ENCODE results near the gene SESN1.

Gene SESN1

DNA sequence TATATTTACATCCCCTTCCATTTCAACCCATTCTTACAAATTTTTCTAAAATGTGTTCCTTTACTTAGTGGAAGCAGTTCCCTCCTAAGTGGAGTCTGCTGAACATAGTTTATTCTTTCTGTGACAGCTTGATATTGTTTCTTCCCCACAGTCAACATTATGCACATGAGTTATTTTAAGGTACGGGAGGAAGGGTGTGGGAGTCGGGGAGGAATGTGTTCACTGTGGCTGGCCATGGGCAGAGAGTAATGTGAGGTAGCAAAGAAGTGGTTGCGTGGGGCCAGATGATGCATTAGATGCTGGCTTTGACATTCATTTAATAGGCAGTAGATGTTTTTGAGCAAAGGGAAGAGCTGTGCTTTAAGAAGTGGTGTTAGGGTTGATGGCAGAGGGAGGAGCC lies 148.0 kb downstream of the SESN1 start:
- peak; percentile 34 for DNase-seq (ENCODE audit: low read depth)

DNA sequence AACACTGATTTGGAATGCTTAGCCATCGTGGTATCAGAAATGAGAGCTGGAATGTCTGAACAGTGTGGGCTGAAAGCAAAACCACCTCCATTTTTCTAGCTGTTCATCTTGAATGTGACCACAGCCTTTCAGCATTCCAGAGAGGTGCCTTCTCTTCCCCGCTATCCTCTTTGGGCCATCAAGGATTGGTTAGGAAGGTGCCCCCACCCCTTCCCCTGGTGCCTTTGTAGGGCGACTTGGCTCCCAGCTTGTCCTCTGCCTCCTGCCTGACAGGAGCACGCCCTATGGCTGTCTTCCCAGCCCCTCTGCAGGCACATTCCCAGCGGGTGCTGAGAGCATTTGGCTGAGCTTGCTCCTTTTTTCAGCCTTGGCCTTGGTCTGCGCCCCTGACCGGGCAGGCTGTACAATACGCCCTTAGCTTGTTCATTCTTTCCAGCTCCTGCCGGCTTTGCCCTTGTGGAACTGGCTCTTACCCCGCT lies 148.9 kb downstream of the SESN1 start:
- peak overlapping the region; percentile 28 for H3K4me3 ChIP-seq (ENCODE audit: low read length)
- DNase-seq (ENCODE audit: low read depth) = peak; percentile 75
- TF ChIP-seq CTCF (conservative IDR thresholded peaks at IDR 0.05; ENCODE audit: low read length) = no peak

More for the DNA sequence above, 148.0 kb downstream of the SESN1 start:
- H3K4me3 ChIP-seq (ENCODE audit: low read length) = no peak overlapping the region
- TF ChIP-seq CTCF (conservative IDR thresholded peaks at IDR 0.05; ENCODE audit: low read length) = no peak

DNA sequence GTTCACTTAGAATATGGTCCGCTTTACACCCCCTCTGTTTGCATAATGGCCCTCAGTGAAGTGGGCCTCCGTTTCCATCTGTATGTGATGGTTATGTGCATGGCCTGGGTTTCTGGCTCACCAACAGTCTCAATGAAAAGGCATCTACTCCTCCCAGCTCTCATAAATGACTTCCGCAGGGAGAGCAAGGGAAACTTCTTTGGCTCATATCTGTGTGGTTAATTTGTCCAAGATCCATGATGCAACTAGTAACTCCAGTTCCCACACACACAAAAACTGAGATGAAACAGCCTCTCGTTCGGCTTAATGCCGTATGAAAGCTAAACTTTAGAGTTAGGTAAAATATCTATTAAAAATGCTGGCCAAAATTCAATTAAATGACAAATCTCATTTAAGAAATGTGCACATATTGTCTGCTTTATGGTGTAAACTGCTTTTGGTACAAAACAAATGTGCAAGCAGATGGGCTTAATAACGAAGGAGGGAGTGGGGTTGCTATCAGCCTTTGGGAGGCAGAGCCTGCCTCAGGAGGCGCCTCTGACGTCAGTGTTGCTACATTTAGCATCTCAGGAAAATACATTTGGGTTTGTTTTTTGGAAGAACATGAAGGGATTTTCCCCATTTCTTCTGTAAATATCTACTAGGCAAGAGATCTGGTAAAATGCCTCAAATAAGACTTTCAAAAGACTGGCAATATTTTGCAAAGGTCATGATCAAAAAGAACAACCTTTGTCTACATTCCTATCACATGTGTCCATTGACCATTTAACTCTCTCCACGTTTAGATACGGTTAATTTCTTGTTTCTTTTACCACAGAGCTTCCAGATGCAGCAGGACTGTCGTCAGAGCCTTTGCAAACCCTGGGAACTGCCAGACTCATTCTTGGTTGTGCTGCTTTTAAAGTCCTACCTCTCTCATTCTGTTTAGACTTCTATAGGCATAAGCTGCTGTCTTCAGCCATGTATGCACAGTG lies 149.7 kb downstream of the SESN1 start:
- DNase-seq (ENCODE audit: low read depth) = peak; percentile 96
- H3K4me3 ChIP-seq (ENCODE audit: low read length) = peak overlapping the region; percentile 28
- no peak for TF ChIP-seq CTCF (conservative IDR thresholded peaks at IDR 0.05; ENCODE audit: low read length)

GRCh38 chr6:108944071-108944470 lies 150.6 kb downstream of the SESN1 start:
- H3K4me3 ChIP-seq (ENCODE audit: low read length) = no peak overlapping the region
- no peak for DNase-seq (ENCODE audit: low read depth)
- TF ChIP-seq CTCF (conservative IDR thresholded peaks at IDR 0.05; ENCODE audit: low read length) = no peak

GRCh38 chr6:108942556-108943492 lies 151.8 kb downstream of the SESN1 start:
- TF ChIP-seq CTCF (conservative IDR thresholded peaks at IDR 0.05; ENCODE audit: low read length) = no peak
- no peak for DNase-seq (ENCODE audit: low read depth)
- no peak overlapping the region for H3K4me3 ChIP-seq (ENCODE audit: low read length)

DNA sequence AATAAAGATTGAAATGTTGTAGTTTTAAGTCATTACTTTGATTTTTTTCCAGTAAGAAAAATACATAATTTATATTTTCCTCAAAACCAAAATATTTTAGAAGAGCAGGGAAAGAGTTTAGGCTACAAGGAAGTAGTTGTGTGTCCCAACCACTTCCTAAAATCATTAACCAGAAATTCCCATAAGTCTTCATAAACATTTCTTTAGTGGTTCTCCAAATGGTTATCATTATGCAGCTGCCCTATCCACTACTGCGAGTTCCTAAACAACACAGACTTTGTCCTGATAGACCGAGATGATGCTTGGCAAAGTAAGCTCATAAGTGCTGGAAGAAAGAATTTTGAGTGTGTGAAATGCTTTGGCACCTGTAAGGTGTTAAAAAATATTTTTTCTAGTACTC lies 152.8 kb downstream of the SESN1 start:
- no peak for TF ChIP-seq CTCF (conservative IDR thresholded peaks at IDR 0.05; ENCODE audit: low read length)
- no peak for DNase-seq (ENCODE audit: low read depth)
- H3K4me3 ChIP-seq (ENCODE audit: low read length) = no peak overlapping the region
